Right renal cortex interstitium (tissue), 3 donors: Measurements from ENCODE around the gene SLC2A6. TPM values are rescaled to one million over a fixed set of nuclear protein-coding genes. Genes with fewer than 3 reads are reported as not detected.

Experiments
- DNase-seq, 3 donors: peaks; one replicate each; pipeline ENCODE4 v3.0.0-alpha.2; 2013; ENCODE audit warnings: low read depth in 3 of 3, low spot score in 2 of 3
- polyA plus RNA-seq, 3 donors: library from polyadenylated mRNA; unstranded; fragments of 120-200 nt; gene quantifications; one replicate each; pipeline ENCODE4 v1.2.1, GENCODE V29; 2013; ENCODE audit not compliant: insufficient read length in 3 of 3

SLC2A6 gene
- polyA plus RNA-seq, 3 donors, result 0.82 to 1.4 (median 1.0) TPM

DNA sequence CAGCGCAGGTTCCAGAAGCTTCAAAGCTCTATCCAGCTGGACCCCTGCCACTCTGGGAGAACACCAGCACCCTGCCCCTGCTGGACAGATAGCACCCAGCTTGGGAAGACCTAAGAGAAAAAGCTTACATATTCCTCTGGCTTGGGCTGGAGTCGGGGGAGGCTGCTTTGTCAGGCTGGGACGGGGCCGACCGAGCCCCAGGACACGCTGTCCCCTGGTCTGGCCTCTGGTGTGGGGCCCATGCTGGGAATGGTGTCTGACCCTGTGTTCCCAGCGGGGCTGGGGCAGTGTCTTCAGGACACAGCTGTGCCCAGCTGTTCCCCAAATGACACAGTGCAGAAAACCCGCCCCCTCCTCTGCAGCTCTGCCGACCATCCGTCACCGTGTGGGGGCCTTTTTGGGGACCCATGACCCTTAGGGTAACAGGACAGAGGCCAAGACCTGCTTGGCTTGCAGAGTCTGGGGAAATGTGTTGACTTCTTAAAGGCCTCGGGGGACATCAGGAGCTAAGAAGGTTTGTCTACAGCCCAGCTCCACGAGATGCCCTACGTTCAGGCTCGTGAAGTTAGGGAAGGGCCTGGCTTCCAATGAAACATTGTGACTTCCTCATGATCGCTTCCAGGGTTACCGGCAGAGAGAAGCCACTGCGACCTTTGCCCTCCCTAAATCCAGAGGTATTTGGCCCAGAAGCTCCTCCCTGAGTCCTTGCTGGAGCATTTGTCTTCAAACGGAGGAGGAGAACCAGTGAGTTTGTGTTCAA, 20.4 kb upstream of the SLC2A6 start:
- no peak for DNase-seq

GRCh38 chr9:133496861-133497842, 18.3 kb upstream of the SLC2A6 start:
- no peak for DNase-seq

- no peak for DNase-seq
Measured at GRCh38 chr9:133495327-133496293, 16.7 kb upstream of the SLC2A6 start.

DNA sequence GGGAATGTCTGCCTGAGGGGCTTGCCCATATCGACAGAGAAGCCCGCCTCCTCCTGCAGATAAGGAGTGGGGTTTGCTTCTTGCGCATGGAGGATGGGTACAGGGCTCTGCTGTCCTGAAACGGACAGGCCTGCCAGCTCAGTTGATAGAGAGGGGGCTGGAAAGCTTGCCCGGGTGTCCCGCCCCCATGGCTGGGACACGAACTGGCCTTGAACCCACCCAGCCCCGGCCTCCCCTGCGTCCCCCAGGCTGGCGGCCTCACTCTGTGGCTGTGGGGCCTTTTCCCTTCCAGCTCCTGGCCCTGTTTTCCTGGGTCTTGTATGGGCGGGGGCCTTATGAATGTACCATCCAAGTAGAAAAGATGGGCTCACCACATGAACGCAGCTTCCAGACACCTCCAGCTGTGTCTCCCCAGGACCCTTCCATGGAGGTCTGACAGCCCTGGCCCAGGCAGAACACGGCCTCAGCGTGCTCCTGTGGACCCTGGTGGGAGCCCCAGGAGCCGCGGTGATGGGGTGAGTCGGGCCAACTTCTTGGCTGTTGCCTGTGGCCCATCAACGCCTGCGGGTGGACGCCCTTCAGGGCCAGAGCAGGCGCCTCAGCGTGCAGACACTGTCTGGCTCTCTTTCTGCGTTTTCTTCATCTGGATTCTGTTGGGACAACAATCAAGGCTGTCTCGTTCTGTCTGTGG, 15.9 kb upstream of the SLC2A6 start:
- no peak for DNase-seq

GRCh38 chr9:133493845-133494540, 15.1 kb upstream of the SLC2A6 start:
- DNase-seq, result no peak

DNA sequence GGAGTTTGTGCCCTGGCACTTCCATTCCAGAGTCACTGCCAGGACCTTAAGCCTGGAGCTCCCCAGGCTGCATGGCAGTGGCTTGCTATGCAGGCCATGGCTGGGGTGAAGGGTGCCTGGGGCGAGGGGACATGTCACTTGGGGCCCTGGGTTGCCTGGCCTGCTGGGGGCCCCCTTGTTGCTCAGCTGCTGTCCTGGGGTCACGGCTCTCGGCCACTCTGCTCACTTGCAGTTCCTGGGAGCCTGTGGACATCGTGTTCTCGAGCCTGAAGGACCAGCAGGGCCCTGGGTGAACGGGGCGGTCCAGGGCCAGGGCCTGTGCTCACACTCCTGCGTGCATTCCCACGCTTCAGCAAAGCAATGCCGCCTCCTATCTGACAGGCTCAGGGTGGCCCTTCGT, 14.5 kb upstream of the SLC2A6 start:
- no peak for DNase-seq

GRCh38 chr9:133492061-133493021, 13.4 kb upstream of the SLC2A6 start:
- no peak for DNase-seq

- no peak for DNase-seq
Measured at GRCh38 chr9:133491656-133491925, 12.7 kb upstream of the SLC2A6 start.

DNA sequence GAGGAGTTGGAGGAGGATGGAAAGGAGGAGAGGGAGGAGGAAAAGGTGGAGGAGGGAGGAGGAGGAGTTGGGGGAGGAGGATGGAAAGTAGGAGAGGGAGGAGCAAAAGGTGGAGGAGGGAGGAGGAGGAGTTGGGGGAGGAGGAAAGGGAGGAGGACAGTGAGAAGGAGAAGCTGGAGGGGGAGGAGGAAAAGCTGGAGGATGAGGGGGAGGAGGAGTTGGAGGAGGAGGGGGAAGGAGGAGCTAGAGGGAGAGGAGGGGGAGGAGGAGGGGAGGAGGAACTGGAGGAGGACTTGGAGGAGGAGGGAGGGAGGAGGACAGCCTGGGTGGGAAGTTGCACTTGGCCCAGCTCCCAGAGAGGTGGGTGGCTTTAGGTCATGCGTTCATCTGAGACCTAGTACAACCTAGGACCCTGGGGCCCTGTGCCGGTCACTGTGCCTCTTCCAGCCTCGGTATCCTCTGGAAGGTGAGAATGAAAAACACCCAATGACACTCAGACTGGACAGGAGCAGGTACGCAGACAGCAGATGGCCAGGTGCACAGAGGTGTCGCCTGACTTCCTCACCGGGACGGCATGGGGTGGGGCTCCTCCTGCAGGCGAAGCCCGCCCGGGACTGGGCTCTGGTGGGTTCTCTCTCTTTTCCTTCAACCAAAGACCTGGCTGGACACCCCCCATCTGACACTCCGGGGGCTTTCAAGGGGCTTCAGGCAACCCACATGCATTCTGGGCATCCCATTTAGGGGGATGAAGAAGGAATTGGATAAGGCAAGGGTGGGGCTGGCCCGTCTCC, 12.2 kb upstream of the SLC2A6 start:
- no peak for DNase-seq

- no peak for DNase-seq
Measured at GRCh38 chr9:133490201-133490681, 11.3 kb upstream of the SLC2A6 start.

- no peak for DNase-seq
Measured at GRCh38 chr9:133489253-133490190, 10.6 kb upstream of the SLC2A6 start.

- no peak for DNase-seq
Measured at GRCh38 chr9:133488686-133489252, 9.9 kb upstream of the SLC2A6 start.

- DNase-seq, result no peak
Measured at GRCh38 chr9:133487331-133487725, 8.4 kb upstream of the SLC2A6 start.

DNA sequence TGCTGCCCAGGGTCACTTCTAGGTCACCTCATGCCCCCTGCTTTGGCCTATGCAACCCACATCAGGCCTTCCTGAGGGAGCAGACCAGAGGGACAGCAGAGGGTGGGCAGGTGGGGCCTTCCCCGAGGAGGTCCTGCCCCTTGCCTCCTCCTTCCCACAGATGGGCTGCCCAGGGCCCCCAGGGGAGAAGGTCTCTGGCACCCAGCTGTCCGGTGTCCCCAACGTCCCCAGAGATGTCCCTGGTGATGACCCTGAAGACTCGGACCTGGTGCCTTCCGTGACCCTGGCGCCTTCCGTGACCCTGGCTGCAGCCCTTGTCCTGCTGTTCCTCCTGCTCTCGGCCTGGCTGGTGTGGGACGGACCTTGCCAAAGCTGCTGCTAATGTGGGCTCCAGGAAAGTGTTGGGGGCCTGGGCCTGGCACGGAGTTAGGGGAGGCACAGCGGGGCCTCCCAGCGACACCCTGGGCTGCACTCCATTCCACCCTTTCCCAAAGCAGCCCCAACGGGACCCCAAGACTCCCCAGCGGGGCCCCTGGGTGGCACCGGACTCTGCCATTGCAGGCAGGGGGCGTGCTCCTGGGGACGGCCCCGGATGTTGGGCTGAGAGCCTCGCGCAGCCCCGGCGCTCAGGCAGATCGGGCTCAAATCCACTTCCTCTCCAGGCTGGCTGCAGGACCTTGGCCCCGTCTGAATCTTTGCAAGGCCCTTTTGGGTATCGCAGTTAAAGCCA, 6.8 kb upstream of the SLC2A6 start:
- DNase-seq, result no peak

- DNase-seq, result no peak
Measured at GRCh38 chr9:133484671-133485437, 6.0 kb upstream of the SLC2A6 start.
